ENCODE measurements around the gene SYNE1. TPM values are rescaled to one million over a fixed set of nuclear protein-coding genes. Genes with fewer than 3 reads are reported as not detected.

Gene SYNE1
- total RNA-seq, 1 experiment from 2014 or later: 3.0 TPM

GRCh38 chr6:152225241-152225934 is 411.8 kb downstream of the SYNE1 start:
- no peak overlapping the region for H3K27ac ChIP-seq (ENCODE audit: insufficient read length, low read depth, low read length)
- Mint-ChIP-seq H3K27me3 (ENCODE audit: low read depth) (no peaks in the 10 kb centered on the region), H3K4me3 (no peak overlapping the region), H3K36me3 (ENCODE audit: insufficient read depth in 1 of 3, low read depth in 3 of 3) (peaks cover 7 to 24% (median 14%) of the 10 kb centered on the region in 3 experiments), H3K27ac (no peak overlapping the region), H3K4me1 (peaks cover 0 to 5% of the 10 kb centered on the region in 2 experiments; a peak in 2 of 4 replicates), H3K9me3 (peaks cover 11 to 12% of the 10 kb centered on the region in 2 experiments; a peak in 4 of 5 replicates)
- no peak overlapping the region for H2BK5ac ChIP-seq (ENCODE audit: insufficient read length, low read length)
- no peak overlapping the region for H3K14ac ChIP-seq (ENCODE audit: insufficient read depth, low read length)
- no peaks in the 10 kb centered on the region; the same call in 1 of the 2 replicates for H3K4me1 ChIP-seq (ENCODE audit: insufficient read depth, low read length)
- H3K27me3 ChIP-seq (ENCODE audit: insufficient read depth, low read length): no peaks in the 10 kb centered on the region
- H4K20me1 ChIP-seq (ENCODE audit: control insufficient read depth, insufficient read depth, insufficient read length): no peaks in the 10 kb centered on the region
- no peak overlapping the region for H2BK20ac ChIP-seq (ENCODE audit: low read depth, low read length, poor library complexity, severe bottlenecking)
- H3K9me3 ChIP-seq (ENCODE audit: control insufficient read depth, low read depth, low read length): peaks cover 5% of the 10 kb centered on the region
- no peaks in the 10 kb centered on the region for H3K79me1 ChIP-seq (ENCODE audit: insufficient read depth, low read depth, low read length, poor library complexity, severe bottlenecking)
- no peak overlapping the region for H4K8ac ChIP-seq (replicated peaks; ENCODE audit: insufficient read length, low read depth, low read length)
- H3K9ac ChIP-seq (ENCODE audit: extremely low read depth, insufficient read length, low read length): no peak overlapping the region
- no peak overlapping the region for H3K23ac ChIP-seq (ENCODE audit: insufficient read length, low read depth, low read length)
- H4K91ac ChIP-seq (ENCODE audit: insufficient read length, low read depth, low read length): no peak overlapping the region
- no peak overlapping the region for H3K4ac ChIP-seq (ENCODE audit: low read depth, low read length)
- H2BK120ac ChIP-seq (ENCODE audit: low read depth, low read length, poor library complexity, severe bottlenecking): no peak overlapping the region
- H4K5ac ChIP-seq (ENCODE audit: insufficient read length, low read depth, low read length): no peak overlapping the region
- no peak overlapping the region for H2BK12ac ChIP-seq (ENCODE audit: insufficient read length, low read depth, low read length)
- no peak for DNase-seq
- H3K79me2 ChIP-seq (ENCODE audit: insufficient read depth, low read length): no peaks in the 10 kb centered on the region
- no peak overlapping the region for H2AFZ ChIP-seq (ENCODE audit: low read length)
- no peak overlapping the region for H3T11ph ChIP-seq (ENCODE audit: low read length)
- no peak overlapping the region for H3K18ac ChIP-seq (ENCODE audit: insufficient read length, low read depth, low read length)
- H3K56ac ChIP-seq (ENCODE audit: insufficient read length, low read depth, low read length): no peak overlapping the region
- H2AK5ac ChIP-seq (ENCODE audit: insufficient read length, low read length): no peak overlapping the region
- no peak overlapping the region for H3K4me2 ChIP-seq (ENCODE audit: insufficient read depth, insufficient read length, low read length)
- WGBS (ENCODE audit: extremely low coverage, insufficient read length, low lambda C conversion rate): no CpG with 5 or more reads among the region's 7 CpGs
- no peak for TF ChIP-seq CTCF (conservative IDR thresholded peaks at IDR 0.05)
- H3K23me2 ChIP-seq (ENCODE audit: insufficient read length, low read depth, low read length, poor library complexity, severe bottlenecking): no peaks in the 10 kb centered on the region
- H2BK15ac ChIP-seq (ENCODE audit: low read depth, low read length): no peak overlapping the region
